ENCODE results near the gene VAMP1.
"Not testable (repeated sequence)": the region's sequence is repeated elsewhere in the genome, so short reads cannot be mapped to it uniquely, and the experiment has no call there.

VAMP1 gene

DNA sequence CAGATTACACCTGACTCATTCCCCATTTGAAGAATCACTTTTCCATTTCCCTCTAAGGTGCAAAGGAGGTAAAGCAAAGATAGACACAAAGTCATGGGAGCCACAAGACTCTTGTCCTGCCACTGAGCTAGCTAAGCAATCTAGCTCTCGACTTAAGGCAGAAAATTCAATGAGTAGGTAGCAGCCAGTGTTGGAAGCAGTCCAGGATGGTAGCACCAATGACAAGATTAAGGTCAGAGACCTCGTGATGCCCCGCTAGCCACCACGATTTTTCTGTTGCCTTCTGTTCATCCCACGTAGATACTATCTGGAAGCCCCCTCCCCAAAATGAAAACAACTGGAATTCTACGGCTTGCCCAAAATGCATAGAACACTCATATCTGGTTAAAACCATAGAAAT, 1.4 kb downstream of the VAMP1 start:
- DNase-seq = no peak

GRCh38 chr12:6468283-6468575, 2.2 kb downstream of the VAMP1 start:
- no peak for DNase-seq

DNA sequence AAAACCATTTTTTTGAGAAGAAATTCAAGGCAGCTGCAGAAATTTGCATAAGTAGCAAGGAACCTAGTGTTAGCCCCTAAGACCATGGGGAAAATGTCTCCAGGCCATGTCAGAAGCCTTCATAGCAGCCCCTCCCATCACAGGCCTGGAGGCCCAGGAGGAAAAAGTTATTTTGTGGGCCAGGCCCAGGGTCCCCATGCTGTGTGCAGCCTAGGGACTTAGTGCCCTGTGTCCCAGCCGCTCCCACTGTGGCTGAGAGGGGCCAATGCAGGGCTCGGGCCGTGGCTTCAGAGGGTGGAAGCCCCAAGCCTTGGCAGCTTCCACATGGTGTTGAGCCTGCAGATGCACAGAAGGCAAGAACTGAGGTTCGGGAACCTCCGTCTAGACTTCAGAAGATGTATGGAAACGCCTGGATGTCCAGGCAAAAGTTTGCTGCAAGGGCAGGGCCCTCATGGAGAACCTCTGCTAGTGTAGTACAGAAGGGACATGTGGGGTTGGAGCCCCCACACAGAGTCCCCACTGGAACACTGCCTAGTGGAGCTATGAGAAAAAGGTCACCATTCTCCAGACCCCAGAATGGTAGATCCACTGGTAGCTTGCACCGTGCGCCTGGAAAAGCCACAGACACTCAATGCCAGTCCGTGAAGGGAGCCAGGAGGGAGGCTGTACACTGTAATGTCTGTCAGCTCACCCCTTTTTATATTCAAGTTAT, 2.8 kb downstream of the VAMP1 start:
- not testable (repeated sequence) for DNase-seq

DNA sequence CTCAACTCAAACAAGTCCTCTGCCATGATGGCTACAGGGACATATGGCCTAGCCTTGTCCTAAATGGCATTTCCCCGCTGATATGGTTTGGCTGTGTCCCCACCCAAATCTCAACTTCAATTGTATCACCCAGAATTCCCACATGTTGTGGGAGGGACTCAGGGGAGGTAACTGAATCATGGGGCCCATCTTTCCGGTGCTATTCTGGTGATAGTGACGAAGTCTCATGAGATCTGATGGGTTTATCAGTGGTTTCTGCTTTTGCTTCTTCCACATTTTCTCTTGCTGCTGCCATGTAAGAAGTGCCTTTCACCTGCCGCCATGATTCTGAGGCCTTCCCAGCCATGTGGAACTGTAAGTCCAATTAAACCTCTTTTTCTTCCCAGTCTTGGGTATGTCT, 3.7 kb downstream of the VAMP1 start:
- not testable (repeated sequence) for DNase-seq

GRCh38 chr12:6466184-6466573, 4.3 kb downstream of the VAMP1 start:
- DNase-seq = no peak

- DNase-seq = peak; percentile 14
Measured at GRCh38 chr12:6465467-6466183, 4.9 kb downstream of the VAMP1 start.

GRCh38 chr12:6464531-6464930, 5.9 kb downstream of the VAMP1 start:
- no peak for DNase-seq

- no peak for DNase-seq
Measured at GRCh38 chr12:6463858-6464257, 6.6 kb downstream of the VAMP1 start.

DNA sequence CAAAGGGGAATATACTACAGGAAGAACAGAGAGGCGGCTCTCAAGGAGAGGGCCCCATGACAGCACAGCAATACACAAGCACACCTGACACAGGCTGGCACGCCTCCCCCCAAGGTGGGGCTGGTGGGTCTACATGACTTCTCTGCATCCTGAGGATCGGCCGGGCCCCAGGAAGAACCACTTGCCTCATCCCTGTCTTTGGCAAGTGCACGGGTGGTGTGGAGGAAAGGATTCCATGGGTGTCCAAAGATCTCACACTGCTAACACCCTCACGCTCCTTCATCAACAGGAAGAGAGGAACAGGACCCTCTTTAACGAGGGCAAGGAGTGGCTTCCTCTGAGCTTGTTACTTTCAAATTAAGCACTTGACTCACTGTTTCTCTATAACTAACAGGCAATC, 7.3 kb downstream of the VAMP1 start:
- DNase-seq = no peak

GRCh38 chr12:6462234-6462995, 8.1 kb downstream of the VAMP1 start:
- DNase-seq = no peak

GRCh38 chr12:6461401-6462233, 8.9 kb downstream of the VAMP1 start:
- DNase-seq = no peak

DNA sequence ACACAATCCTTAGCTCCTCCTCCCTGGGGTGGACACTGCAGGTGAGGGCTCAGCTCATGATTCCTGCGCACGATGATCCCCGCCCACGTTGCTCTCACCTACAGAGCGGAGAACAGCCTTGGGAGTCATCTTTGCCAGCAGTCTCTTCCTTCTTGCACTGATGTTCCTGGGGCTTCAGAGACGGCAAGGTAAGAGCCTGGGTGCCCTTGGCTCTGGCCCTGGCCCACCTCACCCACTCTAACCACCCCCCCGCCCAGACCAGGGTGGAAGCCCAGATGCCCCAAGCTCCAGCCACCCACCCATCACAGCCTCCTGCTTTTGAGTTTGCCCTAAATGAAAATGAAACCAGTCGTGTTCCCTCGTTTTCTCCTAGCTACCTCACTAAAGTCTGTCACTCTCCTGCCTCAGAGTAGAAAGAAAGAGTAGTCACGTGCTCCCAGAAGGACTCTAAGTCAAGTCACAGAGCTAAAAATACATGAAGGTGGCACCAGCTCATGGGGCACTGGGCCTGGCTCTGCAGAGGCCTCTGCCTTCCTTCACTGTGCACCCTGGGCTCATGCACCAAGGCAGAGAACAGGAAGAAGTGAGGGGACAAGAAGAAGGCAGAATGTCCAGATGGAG, 9.6 kb downstream of the VAMP1 start:
- no peak for DNase-seq

DNA sequence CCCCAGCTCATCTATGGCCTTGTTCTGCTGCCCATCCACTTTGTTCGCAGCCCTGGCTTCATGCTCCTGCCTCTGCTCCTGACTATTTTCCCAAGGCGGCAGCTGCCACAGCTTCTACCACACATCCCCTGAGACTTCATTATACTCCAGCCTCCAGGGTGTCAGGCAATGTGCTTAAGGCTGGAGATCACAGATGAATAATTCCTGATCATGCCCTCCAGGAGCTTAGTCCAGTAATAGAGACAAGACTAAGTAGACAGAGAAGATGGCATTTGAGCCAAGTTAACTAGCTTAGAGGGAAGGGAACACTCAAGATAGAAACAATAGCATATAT, 11.5 kb downstream of the VAMP1 start:
- no peak for DNase-seq

DNA sequence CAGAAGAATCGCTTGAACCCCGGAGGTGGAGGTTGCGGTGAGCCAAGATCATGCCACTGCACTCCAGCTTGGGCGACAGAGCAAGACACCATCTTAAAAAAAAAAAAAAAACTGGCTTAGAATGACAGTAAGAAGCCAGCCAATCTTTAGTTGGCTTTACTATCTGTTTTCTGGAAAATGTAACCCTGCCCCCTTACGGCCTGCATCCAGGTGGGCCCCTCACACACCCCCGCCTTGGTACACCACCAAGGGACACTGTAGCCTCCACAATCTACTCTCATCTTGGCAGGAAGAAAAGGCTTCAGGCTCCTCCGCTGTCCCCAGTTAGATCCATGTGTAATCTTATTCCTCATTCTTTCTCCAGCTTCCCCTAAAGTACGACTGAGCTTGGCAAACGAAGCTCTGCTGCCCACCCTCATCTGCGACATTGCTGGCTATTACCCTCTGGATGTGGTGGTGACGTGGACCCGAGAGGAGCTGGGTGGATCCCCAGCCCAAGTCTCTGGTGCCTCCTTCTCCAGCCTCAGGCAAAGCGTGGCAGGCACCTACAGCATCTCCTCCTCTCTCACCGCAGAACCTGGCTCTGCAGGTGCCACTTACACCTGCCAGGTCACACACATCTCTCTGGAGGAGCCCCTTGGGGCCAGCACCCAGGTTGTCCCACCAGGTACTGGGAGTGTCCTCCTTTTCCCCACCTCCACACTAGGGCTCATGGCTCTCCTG, 12.0 kb downstream of the VAMP1 start:
- DNase-seq = no peak

DNA sequence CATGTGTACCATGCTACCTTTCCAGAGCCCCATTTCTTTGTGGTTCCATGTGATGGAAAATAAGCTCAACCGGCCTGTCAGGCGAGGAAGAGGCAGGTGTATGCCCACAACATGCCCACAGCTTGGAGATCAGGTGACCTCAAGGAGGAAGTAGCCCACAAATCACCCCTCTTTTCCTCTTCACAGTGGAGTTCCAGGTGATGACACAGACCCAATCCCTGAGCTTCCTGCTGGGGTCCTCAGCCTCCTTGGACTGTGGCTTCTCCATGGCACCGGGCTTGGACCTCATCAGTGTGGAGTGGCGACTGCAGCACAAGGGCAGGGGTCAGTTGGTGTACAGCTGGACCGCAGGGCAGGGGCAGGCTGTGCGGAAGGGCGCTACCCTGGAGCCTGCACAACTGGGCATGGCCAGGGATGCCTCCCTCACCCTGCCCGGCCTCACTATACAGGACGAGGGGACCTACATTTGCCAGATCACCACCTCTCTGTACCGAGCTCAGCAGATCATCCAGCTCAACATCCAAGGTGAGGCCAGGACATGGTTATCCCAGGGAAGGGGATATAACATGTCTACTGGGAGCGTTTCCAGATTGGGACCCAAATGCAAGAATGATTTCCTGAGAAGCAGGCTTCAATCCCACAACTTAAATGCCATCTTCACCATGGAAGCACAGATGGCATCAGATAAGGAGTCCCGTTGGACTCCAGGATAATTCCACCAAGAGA, 13.1 kb downstream of the VAMP1 start:
- no peak for DNase-seq

DNA sequence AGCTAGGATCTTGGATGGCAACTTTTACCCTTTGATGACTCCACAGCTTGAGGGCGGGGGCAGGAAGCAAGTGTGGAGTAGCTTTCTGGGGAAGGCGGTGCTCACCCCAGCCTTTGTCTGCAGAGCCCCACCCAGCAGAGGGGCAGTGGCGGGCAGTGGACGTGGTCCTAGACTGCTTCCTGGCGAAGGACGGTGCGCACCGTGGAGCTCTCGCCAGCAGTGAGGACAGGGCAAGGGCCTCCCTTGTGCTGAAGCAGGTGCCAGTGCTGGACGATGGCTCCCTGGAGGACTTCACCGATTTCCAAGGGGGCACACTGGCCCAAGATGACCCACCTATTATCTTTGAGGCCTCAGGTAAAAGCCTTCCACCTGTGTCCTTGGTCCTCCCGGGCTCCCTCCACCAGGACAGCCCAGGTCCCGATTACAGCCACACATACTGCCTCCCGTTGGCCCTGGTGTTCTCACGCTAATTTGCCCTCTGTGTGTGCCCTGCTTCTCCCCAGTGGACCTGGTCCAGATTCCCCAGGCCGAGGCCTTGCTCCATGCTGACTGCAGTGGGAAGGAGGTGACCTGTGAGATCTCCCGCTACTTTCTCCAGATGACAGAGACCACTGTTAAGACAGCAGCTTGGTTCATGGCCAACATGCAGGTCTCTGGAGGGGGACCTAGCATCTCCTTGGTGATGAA, 17.4 kb downstream of the VAMP1 start:
- no peak for DNase-seq

DNA sequence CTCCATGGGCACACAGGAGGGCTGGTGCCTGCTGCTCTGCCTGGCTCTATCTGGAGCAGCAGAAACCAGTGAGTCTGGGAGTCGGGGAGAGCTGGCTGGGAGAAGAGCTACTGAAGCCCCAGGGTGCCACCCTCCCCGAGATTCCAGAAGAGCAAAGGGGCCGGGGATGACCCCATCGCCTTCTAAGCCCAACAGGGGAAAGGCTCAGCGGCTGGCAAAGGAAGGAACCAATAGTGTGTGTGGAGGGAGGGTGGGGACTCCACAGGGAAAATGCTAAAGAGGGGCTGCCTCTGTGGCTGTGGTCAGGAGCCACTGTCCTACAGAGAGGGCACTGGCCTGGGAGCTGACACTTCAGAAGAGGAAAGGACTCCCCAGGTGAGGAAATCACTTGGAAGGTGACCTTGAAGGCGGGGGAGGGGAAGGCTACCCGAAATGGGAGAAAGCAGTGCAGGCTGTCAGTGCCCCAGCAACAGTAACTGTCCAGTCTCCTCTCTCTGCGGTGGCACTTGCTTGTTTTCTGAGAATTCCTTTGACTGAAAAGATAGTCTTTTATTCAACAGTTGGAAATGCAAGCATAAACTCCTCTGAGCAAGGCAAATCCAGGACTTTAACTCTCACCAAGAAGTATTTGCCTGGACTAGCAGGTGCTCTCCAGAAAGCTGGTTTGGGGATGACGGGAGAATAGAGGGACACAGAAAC, 18.1 kb downstream of the VAMP1 start:
- no peak for DNase-seq

DNA sequence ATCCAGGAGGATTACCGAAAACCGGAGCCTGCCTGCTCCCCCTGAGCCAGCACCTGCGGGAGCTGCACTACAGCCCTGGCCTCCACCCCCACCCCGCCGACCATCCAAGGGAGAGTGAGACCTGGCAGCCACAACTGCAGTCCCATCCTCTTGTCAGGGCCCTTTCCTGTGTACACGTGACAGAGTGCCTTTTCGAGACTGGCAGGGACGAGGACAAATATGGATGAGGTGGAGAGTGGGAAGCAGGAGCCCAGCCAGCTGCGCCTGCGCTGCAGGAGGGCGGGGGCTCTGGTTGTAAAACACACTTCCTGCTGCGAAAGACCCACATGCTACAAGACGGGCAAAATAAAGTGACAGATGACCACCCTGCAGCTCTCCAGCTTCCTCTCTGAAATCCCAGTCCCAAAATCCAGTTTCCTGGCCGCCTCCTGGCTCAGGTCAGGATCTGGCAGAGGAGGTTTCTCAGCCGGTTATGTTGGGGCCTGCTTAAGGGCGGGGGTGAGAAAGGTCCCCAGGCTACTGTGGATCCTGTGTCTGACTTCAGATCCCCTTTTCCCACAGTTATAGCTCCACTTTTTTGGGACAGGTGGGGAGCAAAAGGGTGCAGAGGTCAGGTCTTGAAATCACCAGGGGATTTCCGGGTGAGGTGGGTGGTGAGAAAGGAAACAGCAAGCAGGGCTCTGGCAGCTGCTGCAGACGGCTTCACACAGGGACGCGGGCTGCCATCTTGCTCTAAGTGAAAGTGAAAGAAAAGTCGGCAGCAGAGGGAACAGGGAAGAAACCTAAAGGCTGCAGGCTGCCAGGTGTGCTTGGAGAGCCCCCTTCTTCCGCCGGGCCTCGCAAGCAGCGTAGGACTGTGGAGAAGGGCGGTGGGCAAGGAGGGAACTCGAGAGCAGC, 18.9 kb downstream of the VAMP1 start, which contains the start of gene TAPBPL:
TSS of gene TAPBPL (plus strand) at position 695 of the 897 bp plus-strand sequence. CDS start 207 bp downstream, outside the sequence.
- DNase-seq = no peak

GRCh38 chr12:6450869-6451347, 19.6 kb downstream of the VAMP1 start:
- DNase-seq = no peak
